ENCODE measurements around the gene SYCP2L.

DNA sequence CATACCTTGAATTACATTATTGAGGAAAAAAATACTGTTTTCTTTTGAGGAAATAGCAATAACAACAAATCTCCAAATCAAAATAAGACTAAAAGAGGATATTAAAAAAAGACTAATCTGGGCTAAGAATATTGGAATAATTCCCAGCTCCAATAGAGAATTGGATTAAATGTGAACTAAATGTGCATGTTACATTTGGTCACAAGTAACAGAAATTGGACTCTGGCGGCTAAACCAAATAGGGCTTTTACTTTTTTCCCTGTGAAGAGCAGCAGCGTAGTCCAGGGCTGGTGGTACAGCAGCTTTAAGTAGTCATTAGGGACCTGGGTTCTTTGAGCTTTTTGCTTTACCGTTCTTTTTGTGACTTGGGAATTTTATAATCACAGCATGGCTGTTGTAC, 85.3 kb downstream of the SYCP2L start:
- TF ChIP-seq, protein P1, sequence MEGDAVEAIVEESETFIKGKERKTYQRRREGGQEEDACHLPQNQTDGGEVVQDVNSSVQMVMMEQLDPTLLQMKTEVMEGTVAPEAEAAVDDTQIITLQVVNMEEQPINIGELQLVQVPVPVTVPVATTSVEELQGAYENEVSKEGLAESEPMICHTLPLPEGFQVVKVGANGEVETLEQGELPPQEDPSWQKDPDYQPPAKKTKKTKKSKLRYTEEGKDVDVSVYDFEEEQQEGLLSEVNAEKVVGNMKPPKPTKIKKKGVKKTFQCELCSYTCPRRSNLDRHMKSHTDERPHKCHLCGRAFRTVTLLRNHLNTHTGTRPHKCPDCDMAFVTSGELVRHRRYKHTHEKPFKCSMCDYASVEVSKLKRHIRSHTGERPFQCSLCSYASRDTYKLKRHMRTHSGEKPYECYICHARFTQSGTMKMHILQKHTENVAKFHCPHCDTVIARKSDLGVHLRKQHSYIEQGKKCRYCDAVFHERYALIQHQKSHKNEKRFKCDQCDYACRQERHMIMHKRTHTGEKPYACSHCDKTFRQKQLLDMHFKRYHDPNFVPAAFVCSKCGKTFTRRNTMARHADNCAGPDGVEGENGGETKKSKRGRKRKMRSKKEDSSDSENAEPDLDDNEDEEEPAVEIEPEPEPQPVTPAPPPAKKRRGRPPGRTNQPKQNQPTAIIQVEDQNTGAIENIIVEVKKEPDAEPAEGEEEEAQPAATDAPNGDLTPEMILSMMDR (IDR thresholded peaks at IDR 0.05) = no peak
- TF ChIP-seq POLR2A (IDR thresholded peaks at IDR 0.05) = no peak
